Measurements from ENCODE around the gene CPT1A. TPM values are rescaled to one million over a fixed set of nuclear protein-coding genes. Genes with fewer than 3 reads are reported as not detected.

The CPT1A gene
- total and polyA plus RNA-seq, 10 of the 15 experiments (the other 5 are each of a cell fraction or from before 2014, with no cell fraction given) = 1.1 to 17.5 (median 6.0) TPM

DNA sequence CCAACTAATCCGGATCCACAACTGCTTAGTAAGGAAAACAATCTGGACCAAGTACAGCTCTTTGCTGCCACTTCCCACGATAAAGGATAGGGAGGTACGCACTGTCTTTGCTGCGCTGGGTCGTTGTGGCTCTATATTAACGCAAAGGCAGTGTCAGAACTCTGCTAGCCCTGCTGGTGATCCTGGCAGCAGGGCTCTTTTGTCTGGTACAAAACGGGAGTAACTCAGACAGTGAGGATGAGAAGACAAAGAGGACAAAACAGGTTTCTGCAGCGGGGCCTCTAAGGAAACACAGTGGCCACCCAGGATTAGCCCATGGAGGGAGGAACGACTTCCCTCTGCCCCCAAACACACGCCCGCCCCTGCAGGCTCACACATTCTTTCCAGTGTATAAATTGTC is 131.3 kb downstream of the CPT1A start:
- no peak overlapping the region for H3K9ac ChIP-seq (ENCODE audit: control insufficient read depth, insufficient read depth, low read length)
- H3K4me3 ChIP-seq = no peak overlapping the region
- no TSS peak for BruUV-seq (replicated peaks)
- H4K20me1 ChIP-seq (ENCODE audit: control insufficient read depth, insufficient read depth) = no peaks in the 10 kb centered on the region
- no peak overlapping the region for H3K27ac ChIP-seq (ENCODE audit: control insufficient read depth, insufficient read depth)
- H3K4me2 ChIP-seq (ENCODE audit: control insufficient read depth, insufficient read depth) = no peak overlapping the region
- H3K27me3 ChIP-seq (replicated peaks in 1 of 2; ENCODE audit: control insufficient read depth in 2 of 2, insufficient read depth in 2 of 2, low read length in 1 of 2) = no peaks in the 10 kb centered on the region; a peak in 2 of 4 replicates
- RAD21 ChIA-PET (ENCODE audit: unreplicated experiment) = no interaction called here
- TF ChIP-seq NBN (IDR thresholded peaks at IDR 0.05) (no peak), NFYA (IDR thresholded peaks at IDR 0.05; ENCODE audit: borderline replicate concordance, low read depth, low read length) (no peak), HDAC2 (IDR thresholded peaks at IDR 0.05) (no peak), BRCA1 (IDR thresholded peaks at IDR 0.05; ENCODE audit: low read depth, low read length) (no peak), ZBED1 (IDR thresholded peaks at IDR 0.05; ENCODE audit: borderline replicate concordance) (no peak), CHD4 (IDR thresholded peaks at IDR 0.05) (no peak)
- TF ChIP-seq, protein P1, sequence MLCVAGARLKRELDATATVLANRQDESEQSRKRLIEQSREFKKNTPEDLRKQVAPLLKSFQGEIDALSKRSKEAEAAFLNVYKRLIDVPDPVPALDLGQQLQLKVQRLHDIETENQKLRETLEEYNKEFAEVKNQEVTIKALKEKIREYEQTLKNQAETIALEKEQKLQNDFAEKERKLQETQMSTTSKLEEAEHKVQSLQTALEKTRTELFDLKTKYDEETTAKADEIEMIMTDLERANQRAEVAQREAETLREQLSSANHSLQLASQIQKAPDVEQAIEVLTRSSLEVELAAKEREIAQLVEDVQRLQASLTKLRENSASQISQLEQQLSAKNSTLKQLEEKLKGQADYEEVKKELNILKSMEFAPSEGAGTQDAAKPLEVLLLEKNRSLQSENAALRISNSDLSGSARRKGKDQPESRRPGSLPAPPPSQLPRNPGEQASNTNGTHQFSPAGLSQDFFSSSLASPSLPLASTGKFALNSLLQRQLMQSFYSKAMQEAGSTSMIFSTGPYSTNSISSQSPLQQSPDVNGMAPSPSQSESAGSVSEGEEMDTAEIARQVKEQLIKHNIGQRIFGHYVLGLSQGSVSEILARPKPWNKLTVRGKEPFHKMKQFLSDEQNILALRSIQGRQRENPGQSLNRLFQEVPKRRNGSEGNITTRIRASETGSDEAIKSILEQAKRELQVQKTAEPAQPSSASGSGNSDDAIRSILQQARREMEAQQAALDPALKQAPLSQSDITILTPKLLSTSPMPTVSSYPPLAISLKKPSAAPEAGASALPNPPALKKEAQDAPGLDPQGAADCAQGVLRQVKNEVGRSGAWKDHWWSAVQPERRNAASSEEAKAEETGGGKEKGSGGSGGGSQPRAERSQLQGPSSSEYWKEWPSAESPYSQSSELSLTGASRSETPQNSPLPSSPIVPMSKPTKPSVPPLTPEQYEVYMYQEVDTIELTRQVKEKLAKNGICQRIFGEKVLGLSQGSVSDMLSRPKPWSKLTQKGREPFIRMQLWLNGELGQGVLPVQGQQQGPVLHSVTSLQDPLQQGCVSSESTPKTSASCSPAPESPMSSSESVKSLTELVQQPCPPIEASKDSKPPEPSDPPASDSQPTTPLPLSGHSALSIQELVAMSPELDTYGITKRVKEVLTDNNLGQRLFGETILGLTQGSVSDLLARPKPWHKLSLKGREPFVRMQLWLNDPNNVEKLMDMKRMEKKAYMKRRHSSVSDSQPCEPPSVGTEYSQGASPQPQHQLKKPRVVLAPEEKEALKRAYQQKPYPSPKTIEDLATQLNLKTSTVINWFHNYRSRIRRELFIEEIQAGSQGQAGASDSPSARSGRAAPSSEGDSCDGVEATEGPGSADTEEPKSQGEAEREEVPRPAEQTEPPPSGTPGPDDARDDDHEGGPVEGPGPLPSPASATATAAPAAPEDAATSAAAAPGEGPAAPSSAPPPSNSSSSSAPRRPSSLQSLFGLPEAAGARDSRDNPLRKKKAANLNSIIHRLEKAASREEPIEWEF (IDR thresholded peaks at IDR 0.05; ENCODE audit: insufficient replicate concordance, low read depth, low read length) = no peak
- TF ChIP-seq, protein P2, sequence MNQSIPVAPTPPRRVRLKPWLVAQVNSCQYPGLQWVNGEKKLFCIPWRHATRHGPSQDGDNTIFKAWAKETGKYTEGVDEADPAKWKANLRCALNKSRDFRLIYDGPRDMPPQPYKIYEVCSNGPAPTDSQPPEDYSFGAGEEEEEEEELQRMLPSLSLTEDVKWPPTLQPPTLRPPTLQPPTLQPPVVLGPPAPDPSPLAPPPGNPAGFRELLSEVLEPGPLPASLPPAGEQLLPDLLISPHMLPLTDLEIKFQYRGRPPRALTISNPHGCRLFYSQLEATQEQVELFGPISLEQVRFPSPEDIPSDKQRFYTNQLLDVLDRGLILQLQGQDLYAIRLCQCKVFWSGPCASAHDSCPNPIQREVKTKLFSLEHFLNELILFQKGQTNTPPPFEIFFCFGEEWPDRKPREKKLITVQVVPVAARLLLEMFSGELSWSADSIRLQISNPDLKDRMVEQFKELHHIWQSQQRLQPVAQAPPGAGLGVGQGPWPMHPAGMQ (IDR thresholded peaks at IDR 0.05; ENCODE audit: borderline replicate concordance) = no peak
- H3K9me3 ChIP-seq (replicated peaks; ENCODE audit: control insufficient read depth, insufficient read depth, low read length) = no peaks in the 10 kb centered on the region
- no peaks in the 10 kb centered on the region for H3K36me3 ChIP-seq (ENCODE audit: control insufficient read depth in 2 of 2, insufficient read depth in 2 of 2, low read length in 1 of 2)
- no peak for DNase-seq (ENCODE audit: low read depth, low spot score)
- in situ Hi-C loops (cut with MboI) = no loop called here
- no peaks in the 10 kb centered on the region for H3K4me1 ChIP-seq (ENCODE audit: control insufficient read depth, insufficient read depth, low read length)
- H3K79me2 ChIP-seq (ENCODE audit: control insufficient read depth, insufficient read depth, low read length) = no peaks in the 10 kb centered on the region
- CTCF ChIA-PET = no interaction called here
- ATAC-seq = no peak
- intact Hi-C loops (cut with micrococcal nuclease; ENCODE audit: unreplicated experiment) = no loop called here
- WGBS (ENCODE audit: insufficient coverage, insufficient replicate concordance, low lambda C conversion rate, missing lambda C conversion rate) = 52% methylated on average over 11 of the region's 11 CpGs
- no peak for FAIRE-seq
- H2AFZ ChIP-seq (ENCODE audit: control insufficient read depth, low read depth, low read length) = no peak overlapping the region
- POLR2A ChIA-PET = no interaction called here
- SMC1A ChIA-PET (ENCODE audit: uncharacterized antibody, unreplicated experiment) = no interaction called here
